ENCODE data around the gene OR5K2. TPM values are rescaled to one million over a fixed set of nuclear protein-coding genes. Genes with fewer than 3 reads are reported as not detected.

The OR5K2 gene
- total RNA-seq, 4 donors from 2014 or later = not detected

DNA sequence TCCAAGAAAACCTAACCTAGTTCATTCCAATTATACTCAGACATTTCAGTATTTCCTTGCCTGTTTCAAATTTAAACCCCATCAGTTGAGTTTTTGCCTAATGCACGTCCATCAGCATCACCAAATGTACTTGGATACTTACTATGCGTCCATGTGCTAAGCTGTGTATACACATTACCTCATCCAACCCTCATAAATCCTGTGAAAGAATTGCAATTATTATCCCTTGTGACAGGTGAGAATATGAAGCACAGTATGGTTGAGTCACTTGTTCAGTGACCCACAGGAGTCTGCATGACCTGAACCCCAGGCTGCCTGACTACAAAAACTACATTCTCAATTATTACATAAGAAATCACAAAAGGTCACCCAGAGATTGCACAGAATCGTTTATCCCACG lies 2.5 kb downstream of the OR5K2 start:
- no peaks in the 10 kb centered on the region for H3K4me1 ChIP-seq
- peaks cover 0 to 8% (median 2%) of the 10 kb centered on the region in 4 donors for H3K36me3 ChIP-seq
- intact Hi-C loops (cut with DNase I) = no loop called here
- H3K9me3 ChIP-seq = no peaks in the 10 kb centered on the region
- H3K27ac ChIP-seq (replicated peaks in 1 of 4) = no peak overlapping the region
- no peak for DNase-seq (ENCODE audit: extremely low spot score)
- TF ChIP-seq POLR2AphosphoS5 (IDR thresholded peaks at IDR 0.05) = no peak
- no peak for TF ChIP-seq POLR2A (IDR thresholded peaks at IDR 0.05; ENCODE audit: low read depth)
- TF ChIP-seq EP300 (IDR thresholded peaks at IDR 0.05) = no peak
- no peak for TF ChIP-seq CTCF (IDR thresholded peaks at IDR 0.05)
- no peaks in the 10 kb centered on the region for H3K27me3 ChIP-seq
- no peak overlapping the region for H3K4me3 ChIP-seq
- WGBS = 75% methylated on average over 4 of the region's 4 CpGs

GRCh38 chr3:98501270-98501669 lies 3.8 kb downstream of the OR5K2 start:
- no peaks in the 10 kb centered on the region for H3K4me1 ChIP-seq
- WGBS = 86% methylated on average over 4 of the region's 4 CpGs
- no peaks in the 10 kb centered on the region for H3K27me3 ChIP-seq
- H3K36me3 ChIP-seq = peaks cover 0 to 8% (median 3%) of the 10 kb centered on the region in 4 donors
- DNase-seq (ENCODE audit: extremely low spot score) = no peak
- no peak overlapping the region for H3K4me3 ChIP-seq
- H3K9me3 ChIP-seq = no peaks in the 10 kb centered on the region
- no peak overlapping the region for H3K27ac ChIP-seq (replicated peaks in 1 of 4)
- intact Hi-C loops (cut with DNase I) = no loop called here
- TF ChIP-seq CTCF (IDR thresholded peaks at IDR 0.05) (no peak), POLR2A (IDR thresholded peaks at IDR 0.05; ENCODE audit: low read depth) (no peak), POLR2AphosphoS5 (IDR thresholded peaks at IDR 0.05) (no peak), EP300 (IDR thresholded peaks at IDR 0.05) (no peak)

DNA sequence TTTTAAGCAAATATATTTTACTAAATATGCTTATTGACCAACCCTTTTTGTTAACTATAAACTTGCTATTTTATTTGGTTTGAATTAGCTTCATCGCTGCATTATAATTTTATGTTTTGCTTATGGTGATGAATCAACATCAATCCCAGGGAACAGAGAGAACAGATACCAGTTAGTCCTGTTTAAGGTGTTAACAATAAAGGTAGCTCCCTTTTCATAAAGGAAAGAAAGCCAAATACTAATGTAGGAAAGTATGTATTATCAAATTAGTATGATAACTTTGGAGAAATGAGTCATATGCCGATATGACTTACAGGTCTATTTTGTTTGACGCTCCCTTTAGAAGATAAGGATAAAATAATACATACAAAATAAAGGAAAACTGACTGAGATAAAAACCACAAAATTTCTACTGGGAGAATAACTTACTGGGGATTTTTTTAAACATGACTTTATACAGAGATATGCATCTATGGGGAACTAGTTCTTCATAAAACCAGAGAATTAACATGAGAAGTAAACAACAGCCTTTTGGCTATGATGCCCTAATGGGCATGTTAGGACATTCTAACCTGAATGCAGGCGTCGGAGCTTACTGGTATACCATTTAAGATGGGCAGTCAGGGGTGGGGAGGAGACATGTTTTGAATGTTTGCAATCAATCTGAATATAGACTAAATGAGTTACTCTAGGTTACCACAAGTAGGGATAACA lies 4.5 kb downstream of the OR5K2 start:
- Histone ChIP-seq H3K27ac (replicated peaks in 1 of 4) (no peak overlapping the region), H3K36me3 (peaks cover 0 to 10% (median 4%) of the 10 kb centered on the region in 4 donors), H3K27me3 (no peaks in the 10 kb centered on the region), H3K4me1 (no peaks in the 10 kb centered on the region), H3K4me3 (no peak overlapping the region), H3K9me3 (no peaks in the 10 kb centered on the region)
- TF ChIP-seq POLR2AphosphoS5 (IDR thresholded peaks at IDR 0.05) (no peak), EP300 (IDR thresholded peaks at IDR 0.05) (no peak), POLR2A (IDR thresholded peaks at IDR 0.05; ENCODE audit: low read depth) (no peak), CTCF (IDR thresholded peaks at IDR 0.05) (no peak)
- intact Hi-C loops (cut with DNase I) = no loop called here
- 90% methylated on average over 5 of the region's 5 CpGs for WGBS
- no peak for DNase-seq (ENCODE audit: extremely low spot score)

- 73% methylated on average over 4 of the region's 4 CpGs for WGBS
- H3K27ac ChIP-seq (replicated peaks in 1 of 4) = no peak overlapping the region
Measured at GRCh38 chr3:98504539-98504938, 7.1 kb downstream of the OR5K2 start.

More at GRCh38 chr3:98504539-98504938, 7.1 kb downstream of the OR5K2 start:
- TF ChIP-seq POLR2A (IDR thresholded peaks at IDR 0.05; ENCODE audit: low read depth) = no peak
- TF ChIP-seq POLR2AphosphoS5 (IDR thresholded peaks at IDR 0.05) = no peak
- TF ChIP-seq CTCF (IDR thresholded peaks at IDR 0.05) = no peak
- no peak for TF ChIP-seq EP300 (IDR thresholded peaks at IDR 0.05)
- Histone ChIP-seq H3K4me1 (no peaks in the 10 kb centered on the region), H3K4me3 (no peak overlapping the region), H3K27me3 (no peaks in the 10 kb centered on the region), H3K9me3 (no peaks in the 10 kb centered on the region), H3K36me3 (peaks cover 0 to 11% (median 4%) of the 10 kb centered on the region in 4 donors)
- no peak for DNase-seq (ENCODE audit: extremely low spot score)
- intact Hi-C loops (cut with DNase I) = no loop called here
